ENCODE results near the gene APOC1.
A peak's percentile ranks its signal among the peaks of the same experiment; 100 is the strongest.
"Not testable (repeated sequence)": the region's sequence is repeated elsewhere in the genome, so short reads cannot be mapped to it uniquely, and the experiment has no call there.

APOC1 gene

GRCh38 chr19:44914433-44915206 is at the start of gene APOC1:
APOC1 (plus strand) TSS chr19:44914608; CDS start chr19:44914892, 284 bp downstream.
- DNase-seq (ENCODE audit: low read depth in 2 of 3, low spot score in 2 of 3): peak; percentile 47 to 65 (median 59)

- DNase-seq (ENCODE audit: low read depth in 2 of 3, low spot score in 2 of 3): no peak
Measured at GRCh38 chr19:44865196-44865767, 49.1 kb upstream of the APOC1 start.

- no peak for DNase-seq (ENCODE audit: low read depth in 2 of 3, low spot score in 2 of 3)
Measured at GRCh38 chr19:44866664-44867063, 47.7 kb upstream of the APOC1 start.

- no peak for DNase-seq (ENCODE audit: low read depth in 2 of 3, low spot score in 2 of 3)
Measured at GRCh38 chr19:44867578-44867977, 46.8 kb upstream of the APOC1 start.

DNA sequence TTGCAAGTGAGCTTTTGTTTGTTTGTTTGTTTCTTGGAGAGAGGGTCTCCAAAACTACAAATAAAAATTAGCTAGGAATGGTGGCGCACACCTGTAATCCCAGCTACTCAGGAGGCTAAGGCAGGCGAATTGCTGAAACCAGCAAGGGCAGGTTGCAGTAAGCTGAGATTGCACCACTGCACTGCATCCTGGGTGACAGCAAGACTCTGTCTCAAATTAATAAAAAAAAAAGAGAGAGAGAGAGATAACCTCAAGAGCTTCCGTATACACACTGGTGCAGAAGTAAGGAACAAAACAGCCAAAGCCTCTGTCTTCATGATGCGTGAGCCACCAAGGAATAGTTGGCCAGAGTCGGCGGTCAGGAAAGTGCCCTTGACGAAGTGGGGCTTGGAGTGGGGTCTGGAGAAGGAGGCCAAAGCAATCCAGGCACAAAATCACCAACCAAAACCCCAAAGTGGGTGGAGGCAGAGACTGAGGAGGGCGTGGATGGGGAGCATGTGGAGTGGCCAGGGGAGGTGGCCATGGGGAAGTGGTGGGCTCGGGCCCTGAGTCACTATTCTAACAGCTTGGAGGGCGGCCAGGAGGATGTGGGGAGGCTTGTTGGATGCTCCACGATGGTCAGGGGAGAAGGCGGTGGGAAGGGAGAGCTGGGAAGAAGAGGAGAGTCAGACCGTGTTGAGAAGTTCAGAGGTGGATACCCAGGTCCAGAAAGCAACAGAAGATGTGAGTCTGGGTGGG is 44.5 kb upstream of the APOC1 start:
- DNase-seq (ENCODE audit: low read depth in 2 of 3, low spot score in 2 of 3): no peak

DNA sequence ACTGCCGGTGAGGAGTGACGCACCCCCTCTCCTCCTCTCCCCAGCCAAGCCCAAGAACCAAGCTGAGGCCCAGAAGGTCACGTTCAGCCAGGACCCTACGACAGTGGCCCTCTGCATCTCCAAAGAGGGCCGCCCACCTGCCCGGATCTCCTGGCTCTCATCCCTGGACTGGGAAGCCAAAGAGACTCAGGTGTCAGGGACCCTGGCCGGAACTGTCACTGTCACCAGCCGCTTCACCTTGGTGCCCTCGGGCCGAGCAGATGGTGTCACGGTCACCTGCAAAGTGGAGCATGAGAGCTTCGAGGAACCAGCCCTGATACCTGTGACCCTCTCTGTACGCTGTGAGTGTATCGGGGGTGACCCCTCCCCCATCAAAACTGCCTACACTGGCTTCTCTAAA is 42.6 kb upstream of the APOC1 start:
- no peak for DNase-seq (ENCODE audit: low read depth in 2 of 3, low spot score in 2 of 3)

DNA sequence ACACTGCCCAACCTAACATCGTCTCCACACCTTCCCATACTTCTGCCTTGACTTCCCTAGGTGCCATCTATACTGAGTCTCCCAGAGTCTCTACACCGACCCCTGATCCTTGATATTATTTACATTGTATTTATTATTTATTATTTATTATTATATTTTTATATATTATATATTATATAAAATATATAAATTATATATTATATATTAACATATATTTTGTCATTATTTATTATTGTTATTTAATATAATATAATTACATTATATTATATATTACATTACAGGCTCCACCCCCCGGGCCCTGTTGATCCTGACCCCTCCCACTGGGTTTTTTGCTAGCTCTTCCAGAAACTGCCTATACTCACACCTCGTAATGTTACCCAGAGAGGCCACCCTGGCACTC is 41.7 kb upstream of the APOC1 start:
- no peak for DNase-seq (ENCODE audit: low read depth in 2 of 3, low spot score in 2 of 3)

- DNase-seq (ENCODE audit: low read depth in 2 of 3, low spot score in 2 of 3): no peak
Measured at GRCh38 chr19:44874317-44874716, 40.1 kb upstream of the APOC1 start.

- no peak for DNase-seq (ENCODE audit: low read depth in 2 of 3, low spot score in 2 of 3)
Measured at GRCh38 chr19:44875666-44876451, 38.5 kb upstream of the APOC1 start.

DNA sequence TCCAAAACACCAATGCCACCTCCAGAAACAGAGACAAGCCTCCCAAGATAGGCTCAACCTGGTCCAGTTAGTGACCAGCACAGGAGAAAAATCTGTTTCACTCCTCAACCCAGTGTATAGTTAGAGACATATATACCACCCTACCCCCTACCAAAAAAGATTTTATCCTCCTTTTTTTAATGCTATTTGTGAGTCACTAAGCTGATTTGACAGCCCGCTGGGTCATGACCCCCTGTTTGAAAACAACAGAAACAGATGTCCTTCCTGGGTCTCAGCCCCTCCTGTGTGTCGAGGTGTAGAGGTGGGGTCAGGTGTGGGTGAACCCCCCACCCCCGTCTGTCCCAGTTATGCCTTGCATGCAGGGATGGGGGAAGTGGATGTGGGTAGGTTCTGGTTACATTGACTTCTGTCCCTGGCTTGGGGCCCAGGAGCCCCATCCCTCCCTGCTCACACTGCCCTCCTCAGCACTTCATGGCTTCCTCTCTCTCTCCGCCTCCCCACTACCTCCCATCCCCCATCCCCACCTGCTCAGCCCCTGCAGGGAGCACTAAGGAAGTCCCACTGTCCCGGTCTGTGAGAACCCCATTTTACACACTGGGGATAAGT is 37.4 kb upstream of the APOC1 start:
- no peak for DNase-seq (ENCODE audit: low read depth in 2 of 3, low spot score in 2 of 3)

DNA sequence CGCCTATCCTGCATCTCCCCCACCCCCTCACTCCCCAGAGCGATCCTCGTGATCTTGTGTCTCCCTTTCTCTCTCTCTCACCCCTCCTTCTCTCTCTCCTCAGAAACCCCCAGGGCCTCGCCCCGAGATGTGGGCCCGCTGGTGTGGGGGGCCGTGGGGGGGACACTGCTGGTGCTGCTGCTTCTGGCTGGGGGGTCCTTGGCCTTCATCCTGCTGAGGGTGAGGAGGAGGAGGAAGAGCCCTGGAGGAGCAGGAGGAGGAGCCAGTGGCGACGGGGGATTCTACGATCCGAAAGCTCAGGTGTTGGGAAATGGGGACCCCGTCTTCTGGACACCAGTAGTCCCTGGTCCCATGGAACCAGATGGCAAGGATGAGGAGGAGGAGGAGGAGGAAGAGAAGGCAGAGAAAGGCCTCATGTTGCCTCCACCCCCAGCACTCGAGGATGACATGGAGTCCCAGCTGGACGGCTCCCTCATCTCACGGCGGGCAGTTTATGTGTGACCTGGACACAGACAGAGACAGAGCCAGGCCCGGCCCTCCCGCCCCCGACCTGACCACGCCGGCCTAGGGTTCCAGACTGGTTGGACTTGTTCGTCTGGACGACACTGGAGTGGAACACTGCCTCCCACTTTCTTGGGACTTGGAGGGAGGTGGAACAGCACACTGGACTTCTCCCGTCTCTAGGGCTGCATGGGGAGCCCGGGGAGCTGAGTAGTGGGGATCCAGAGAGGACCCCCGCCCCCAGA is 36.1 kb upstream of the APOC1 start:
- no peak for DNase-seq (ENCODE audit: low read depth in 2 of 3, low spot score in 2 of 3)

DNA sequence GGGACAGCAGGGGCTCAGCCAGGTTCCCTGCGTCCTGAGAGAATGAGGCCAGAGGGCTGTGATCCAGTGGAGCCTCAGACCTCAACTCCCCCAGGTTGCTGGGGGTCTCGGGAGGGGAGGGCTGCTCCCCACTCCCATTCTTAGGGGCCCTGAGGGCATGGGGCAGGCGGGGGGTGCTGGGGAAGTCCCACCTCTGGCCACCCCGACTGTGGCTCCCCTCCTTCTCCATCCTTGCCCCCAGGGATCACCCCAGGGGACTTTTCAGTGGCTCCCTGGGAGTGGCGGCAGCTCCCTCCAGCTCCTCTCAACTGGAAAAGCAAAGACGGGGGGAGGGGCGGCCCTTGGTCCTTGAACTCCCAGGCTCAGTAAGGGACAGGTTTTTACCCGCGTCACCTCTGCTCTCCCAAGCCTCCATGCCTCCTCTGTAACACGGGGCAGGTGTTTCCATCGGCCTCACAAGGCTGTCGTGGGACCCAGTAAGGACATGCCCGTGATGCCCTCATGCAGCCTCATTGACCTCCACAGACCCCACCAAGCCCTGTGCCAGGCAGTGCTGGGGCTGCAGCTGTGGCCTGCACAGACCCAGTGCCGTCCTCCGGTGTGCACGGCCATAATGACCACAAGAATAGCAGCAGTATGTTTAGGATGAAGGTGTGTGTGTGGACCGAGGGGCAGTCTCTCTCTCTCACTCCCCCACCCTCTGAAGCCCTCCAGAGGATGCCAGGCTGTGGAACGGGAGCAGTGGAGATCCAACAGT is 34.9 kb upstream of the APOC1 start:
- no peak for DNase-seq (ENCODE audit: low read depth in 2 of 3, low spot score in 2 of 3)

- no peak for DNase-seq (ENCODE audit: low read depth in 2 of 3, low spot score in 2 of 3)
Measured at GRCh38 chr19:44882063-44882462, 32.3 kb upstream of the APOC1 start.

GRCh38 chr19:44882619-44883397 is 31.6 kb upstream of the APOC1 start:
- not testable (repeated sequence) for DNase-seq (ENCODE audit: low read depth in 2 of 3, low spot score in 2 of 3)

- no peak for DNase-seq (ENCODE audit: low read depth in 2 of 3, low spot score in 2 of 3)
Measured at GRCh38 chr19:44883922-44884321, 30.5 kb upstream of the APOC1 start.

- no peak for DNase-seq (ENCODE audit: low read depth in 2 of 3, low spot score in 2 of 3)
Measured at GRCh38 chr19:44884566-44884965, 29.8 kb upstream of the APOC1 start.

GRCh38 chr19:44886141-44886540 is 28.3 kb upstream of the APOC1 start:
- no peak for DNase-seq (ENCODE audit: low read depth in 2 of 3, low spot score in 2 of 3)

DNA sequence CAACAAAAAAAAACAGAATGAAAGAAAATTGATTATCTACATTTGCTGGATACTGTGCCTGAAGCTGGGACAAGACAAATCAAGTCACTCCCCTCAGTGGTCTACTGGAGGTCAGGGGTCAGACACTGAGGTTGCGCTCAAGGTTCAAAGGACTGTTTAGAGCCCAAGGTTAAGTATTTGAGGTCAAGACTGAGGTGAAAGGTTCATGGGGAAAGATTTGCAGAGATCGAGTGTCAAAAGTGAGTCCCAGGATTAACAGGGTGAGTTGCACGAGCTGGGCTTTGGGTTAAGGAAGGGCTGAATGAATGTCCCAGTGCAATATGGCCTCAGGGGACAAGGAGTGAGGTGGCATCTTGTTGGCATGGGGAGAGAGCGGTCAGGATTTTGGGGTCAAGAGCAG is 26.8 kb upstream of the APOC1 start:
- no peak for DNase-seq (ENCODE audit: low read depth in 2 of 3, low spot score in 2 of 3)

GRCh38 chr19:44888335-44888734 is 26.1 kb upstream of the APOC1 start:
- not testable (repeated sequence) for DNase-seq (ENCODE audit: low read depth in 2 of 3, low spot score in 2 of 3)

Measured in activated CD8-positive, alpha-beta memory T cell treated with anti-CD3 and anti-CD28 coated beads for 48 hours (primary cell).